AG09309 (cell line): ENCODE results near the gene WWC2.

Experiments used
- DNase-seq: peaks from one replicate; pipeline ENCODE4 v3.0.0-alpha.2; 2010; ENCODE audit warnings: low read depth
- H3K4me3 ChIP-seq: 2 replicates; pipeline ENCODE4 v1.5.1; 2011; ENCODE audit warnings: mild to moderate bottlenecking, low read depth, low read length, moderate library complexity; ENCODE audit not compliant: control insufficient read depth
- CTCF ChIP-seq: IDR thresholded peaks from 2 replicates; pipeline ENCODE4 v1.5.1; 2011; ENCODE audit warnings: mild to moderate bottlenecking, low read depth, low read length, inconsistent platforms; ENCODE audit not compliant: insufficient read depth, control insufficient read depth; ENCODE audit errors: missing control alignments

The WWC2 gene

GRCh38 chr4:183153190-183153916 lies 54.3 kb downstream of the WWC2 start:
- no peak for TF ChIP-seq CTCF
- no peak overlapping the region for H3K4me3 ChIP-seq
- no peak for DNase-seq

GRCh38 chr4:183154701-183155391 lies 55.8 kb downstream of the WWC2 start:
- DNase-seq: no peak
- H3K4me3 ChIP-seq: no peak overlapping the region
- TF ChIP-seq CTCF: no peak

GRCh38 chr4:183155450-183156184 lies 56.6 kb downstream of the WWC2 start:
- TF ChIP-seq CTCF: no peak
- no peak overlapping the region for H3K4me3 ChIP-seq
- DNase-seq: no peak

GRCh38 chr4:183157215-183157614 lies 58.2 kb downstream of the WWC2 start:
- no peak for DNase-seq
- TF ChIP-seq CTCF: no peak

GRCh38 chr4:183158062-183158461 lies 59.0 kb downstream of the WWC2 start:
- no peak for DNase-seq
- no peak for TF ChIP-seq CTCF
- H3K4me3 ChIP-seq: no peak overlapping the region

More at GRCh38 chr4:183157215-183157614, 58.2 kb downstream of the WWC2 start:
- no peak overlapping the region for H3K4me3 ChIP-seq

- H3K4me3 ChIP-seq: no peak overlapping the region
- no peak for TF ChIP-seq CTCF
- no peak for DNase-seq
These were observed 62.6 kb downstream of the WWC2 start for GRCh38 chr4:183161630-183162029.
